Testis (tissue), 3 donors: Measurements from ENCODE around the gene SLC6A8. TPM values are rescaled to one million over a fixed set of nuclear protein-coding genes. Genes with fewer than 3 reads are reported as not detected.

ENCODE experiments used
- DNase-seq: peaks from one replicate; pipeline ENCODE4 v3.0.0-alpha.2; 2019
- H3K27ac ChIP-seq, 2 donors: fragments of 200-600 bp; sonication (generic); one replicate each; pipeline ENCODE4 v1.5.1; 2019
- H3K27me3 ChIP-seq: fragments of 200-600 bp; sonication (generic); one replicate; pipeline ENCODE4 v1.5.1; 2019
- H3K36me3 ChIP-seq: fragments of 200-600 bp; sonication (generic); one replicate; pipeline ENCODE4 v1.5.1; 2017; ENCODE audit warnings: low read depth; ENCODE audit errors: missing control alignments
- H3K4me1 ChIP-seq: fragments of 200-600 bp; sonication (generic); one replicate; pipeline ENCODE4 v1.5.1; 2019
- H3K4me3 ChIP-seq, 2 donors: fragments of 200-600 bp; sonication (generic); one replicate each; pipeline ENCODE4 v1.5.1; 2017 to 2019
- H3K9me3 ChIP-seq: fragments of 200-600 bp; sonication (generic); one replicate; pipeline ENCODE4 v1.5.1; 2017
- CTCF ChIP-seq, 3 experiments: fragments of 450-650 bp in 2 of 3; fragments of 200-600 bp in 1 of 3; sonication (generic) in 1 of 3; IDR thresholded peaks; one replicate each; pipeline ENCODE4 v1.5.1; 2016 to 2019; ENCODE audit warnings: antibody characterized with exemption in 3 of 3, mild to moderate bottlenecking in 2 of 3, moderate library complexity in 1 of 3
- POLR2A ChIP-seq: fragments of 450-650 bp; IDR thresholded peaks from one replicate; pipeline ENCODE4 v1.6.1; 2017; ENCODE audit warnings: antibody characterized with exemption, mild to moderate bottlenecking, moderate library complexity
- WGBS, 2 donors: methylation state at CpG; one replicate each; pipeline ENCODE4 v1.1.5; 2018; 5-methylcytosine and 5-hydroxymethylcytosine counted together
- intact Hi-C: fragments of 100-400 bp; cut with DNase I; formaldehyde crosslinking; loops from one replicate; pipeline ENCODE4 v1.15.1; 2023; ENCODE audit warnings: low total_unique reads
- polyA plus RNA-seq: library from polyadenylated mRNA; stranded (reverse); fragments of 350-450 nt; fragmentation: Illumina TruSeq; extraction: RNeasy Lipid Tissue Mini Kit (QIAGEN cat#74804); gene quantifications from one replicate; pipeline ENCODE4 v1.2.3, GENCODE V29; 2014; ENCODE audit warnings: low read depth, low replicate concordance; ENCODE audit not compliant: insufficient read depth
- total RNA-seq, 2 donors: library from RNA; depleted of rRNA; stranded (reverse); fragments of >200 nt; gene quantifications; one replicate each; pipeline ENCODE4 v1.2.3, GENCODE V29; 2016

SLC6A8 gene
- total and polyA plus RNA-seq, 3 donors from 2014 or later = 73.5 to 107 (median 91.3) TPM

- intact Hi-C loops = no loop called here
- WGBS, 2 donors = 0 to 2% methylated on average over 9 to 41 of the region's 48 CpGs
- H3K4me1 ChIP-seq = no peaks in the 10 kb centered on the region
- no peaks in the 10 kb centered on the region for H3K9me3 ChIP-seq
- TF ChIP-seq CTCF (IDR thresholded peaks at IDR 0.05) (no peak), POLR2A (no peak)
- no peak overlapping the region for H3K27ac ChIP-seq
- peak overlapping the region in 1 of 2 donors; percentile 20 for H3K4me3 ChIP-seq
- H3K36me3 ChIP-seq = no peaks in the 10 kb centered on the region
- no peaks in the 10 kb centered on the region for H3K27me3 ChIP-seq
- DNase-seq = no peak
Measured at GRCh38 chrX:153642655-153643430, 44.9 kb upstream of the SLC6A8 start.

DNA sequence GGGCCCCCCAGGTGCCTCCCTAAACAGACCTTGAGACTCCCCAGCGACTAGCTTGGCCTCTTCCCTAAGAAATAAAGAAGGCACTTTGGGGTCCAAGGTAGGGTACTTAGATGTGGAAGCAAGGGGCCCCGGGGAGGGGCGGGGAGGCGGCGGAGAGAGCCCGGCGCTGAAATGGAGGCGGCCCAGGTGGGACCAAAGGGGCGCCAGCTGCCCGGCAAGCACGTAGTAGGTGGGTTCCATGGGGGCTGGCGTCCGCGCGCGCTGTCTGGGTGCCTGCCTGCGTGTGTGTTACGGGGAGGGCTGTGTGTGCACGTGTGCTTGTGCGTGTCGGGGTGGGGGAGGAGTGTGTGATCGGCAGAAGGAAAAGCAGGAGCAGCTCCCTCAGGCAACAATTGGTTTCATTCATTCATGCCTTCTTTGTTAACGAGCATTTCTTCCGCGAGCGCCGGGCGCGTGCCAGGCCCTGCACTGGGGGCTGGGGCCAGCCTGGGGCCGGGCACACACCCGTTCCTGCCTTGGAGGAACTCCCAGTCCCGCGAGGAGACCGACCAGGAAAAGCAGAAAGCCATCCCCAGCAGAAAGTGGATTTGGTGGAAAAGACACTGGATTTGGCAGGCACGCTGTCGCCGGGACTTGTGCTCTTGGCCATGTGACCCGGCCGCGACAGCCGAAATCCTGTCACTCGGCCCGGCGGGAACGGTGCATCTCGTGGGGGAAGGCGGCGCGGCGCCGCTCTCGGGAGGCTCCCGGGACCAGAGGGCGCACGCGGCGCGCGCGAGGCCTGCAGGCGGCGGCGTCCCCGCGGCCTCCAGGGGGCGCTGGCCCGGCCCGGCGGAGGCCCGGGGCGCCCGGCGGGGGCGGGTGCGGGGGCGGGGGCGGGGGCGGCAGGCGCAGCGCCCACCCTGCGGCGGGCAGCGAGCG is 44.0 kb upstream of the SLC6A8 start:
- WGBS, 2 donors = 0% methylated on average over 31 of the region's 84 CpGs; no CpG with 5 or more reads in 1 of the 2 donors
- H3K9me3 ChIP-seq = no peaks in the 10 kb centered on the region
- DNase-seq = no peak
- no peak overlapping the region for H3K27ac ChIP-seq
- intact Hi-C loops = no loop called here
- no peaks in the 10 kb centered on the region for H3K4me1 ChIP-seq
- no peak overlapping the region for H3K4me3 ChIP-seq
- no peaks in the 10 kb centered on the region for H3K36me3 ChIP-seq
- TF ChIP-seq CTCF (IDR thresholded peaks at IDR 0.05) (peak in 1 of 3 experiments; percentile 23), POLR2A (no peak)
- H3K27me3 ChIP-seq = no peaks in the 10 kb centered on the region

GRCh38 chrX:153644356-153645125 is 43.2 kb upstream of the SLC6A8 start:
- no peaks in the 10 kb centered on the region for H3K4me1 ChIP-seq
- no peak for DNase-seq
- 38% methylated on average over 17 of the region's 46 CpGs; no CpG with 5 or more reads in 1 of the 2 donors for WGBS, 2 donors
- no peaks in the 10 kb centered on the region for H3K27me3 ChIP-seq
- TF ChIP-seq CTCF (IDR thresholded peaks at IDR 0.05) (no peak), POLR2A (no peak)
- no peak overlapping the region for H3K4me3 ChIP-seq
- no peaks in the 10 kb centered on the region for H3K36me3 ChIP-seq
- no peak overlapping the region for H3K27ac ChIP-seq
- no peaks in the 10 kb centered on the region for H3K9me3 ChIP-seq
- intact Hi-C loops = no loop called here

GRCh38 chrX:153645151-153645550 is 42.6 kb upstream of the SLC6A8 start:
- WGBS, 2 donors = 73 to 86% methylated on average over 1 to 6 of the region's 6 CpGs
- intact Hi-C loops = no loop called here
- Histone ChIP-seq H3K36me3 (no peaks in the 10 kb centered on the region), H3K9me3 (no peaks in the 10 kb centered on the region), H3K27ac (no peak overlapping the region), H3K4me1 (no peaks in the 10 kb centered on the region), H3K4me3 (no peak overlapping the region), H3K27me3 (no peaks in the 10 kb centered on the region)
- TF ChIP-seq CTCF (IDR thresholded peaks at IDR 0.05) (no peak), POLR2A (no peak)
- no peak for DNase-seq
